ENCODE data around the gene PHACTR2.
"Not testable (repeated sequence)": the region's sequence is repeated elsewhere in the genome, so short reads cannot be mapped to it uniquely, and the experiment has no call there.

DNA sequence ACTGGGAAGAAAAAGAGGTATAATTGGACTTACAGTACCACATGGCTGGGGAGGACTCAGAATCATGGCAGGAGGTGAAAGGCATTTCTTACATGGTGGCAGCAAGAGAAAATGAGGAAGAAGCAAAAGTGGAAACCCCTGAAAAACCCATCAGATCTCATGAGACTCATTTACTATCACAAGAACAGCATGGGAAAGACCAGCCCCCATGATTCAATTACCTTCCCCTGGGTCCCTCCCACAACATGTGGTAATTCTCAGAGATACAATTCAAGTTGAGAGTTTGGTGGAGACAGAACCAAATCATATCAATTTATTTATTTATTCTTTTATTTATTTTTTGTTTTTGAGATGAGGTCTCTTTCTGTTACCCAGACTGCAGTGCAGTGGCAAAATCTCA, 196.7 kb downstream of the PHACTR2 start:
- TF ChIP-seq POLR2A (IDR thresholded peaks at IDR 0.05): not testable (repeated sequence)
- TF ChIP-seq, protein P1, sequence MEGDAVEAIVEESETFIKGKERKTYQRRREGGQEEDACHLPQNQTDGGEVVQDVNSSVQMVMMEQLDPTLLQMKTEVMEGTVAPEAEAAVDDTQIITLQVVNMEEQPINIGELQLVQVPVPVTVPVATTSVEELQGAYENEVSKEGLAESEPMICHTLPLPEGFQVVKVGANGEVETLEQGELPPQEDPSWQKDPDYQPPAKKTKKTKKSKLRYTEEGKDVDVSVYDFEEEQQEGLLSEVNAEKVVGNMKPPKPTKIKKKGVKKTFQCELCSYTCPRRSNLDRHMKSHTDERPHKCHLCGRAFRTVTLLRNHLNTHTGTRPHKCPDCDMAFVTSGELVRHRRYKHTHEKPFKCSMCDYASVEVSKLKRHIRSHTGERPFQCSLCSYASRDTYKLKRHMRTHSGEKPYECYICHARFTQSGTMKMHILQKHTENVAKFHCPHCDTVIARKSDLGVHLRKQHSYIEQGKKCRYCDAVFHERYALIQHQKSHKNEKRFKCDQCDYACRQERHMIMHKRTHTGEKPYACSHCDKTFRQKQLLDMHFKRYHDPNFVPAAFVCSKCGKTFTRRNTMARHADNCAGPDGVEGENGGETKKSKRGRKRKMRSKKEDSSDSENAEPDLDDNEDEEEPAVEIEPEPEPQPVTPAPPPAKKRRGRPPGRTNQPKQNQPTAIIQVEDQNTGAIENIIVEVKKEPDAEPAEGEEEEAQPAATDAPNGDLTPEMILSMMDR (IDR thresholded peaks at IDR 0.05 in 4 of 5, conservative IDR thresholded peaks at IDR 0.05 in 1 of 5): not testable (repeated sequence)
